ENCODE measurements around the gene MUC5B. TPM values are rescaled to one million over a fixed set of nuclear protein-coding genes. Genes with fewer than 3 reads are reported as not detected.

MUC5B gene

GRCh38 chr11:1310318-1310687 is 87.4 kb downstream of the MUC5B start:
- Histone ChIP-seq H3K27ac (replicated peaks) (peak overlapping the region; percentile 88), H3K27me3 (ENCODE audit: insufficient read depth, poor library complexity, severe bottlenecking) (no peaks in the 10 kb centered on the region), H3K4me3 (replicated peaks; ENCODE audit: insufficient read depth, low read length) (no peak overlapping the region; the same call in 1 of the 2 replicates)
- no peak for DNase-seq (ENCODE audit: low read depth in 1 of 2, low spot score in 1 of 2)
- TF ChIP-seq GABPA (IDR thresholded peaks at IDR 0.05; ENCODE audit: low read depth) (no peak), REST (IDR thresholded peaks at IDR 0.05; ENCODE audit: insufficient replicate concordance, low read depth) (no peak), POLR2AphosphoS5 (IDR thresholded peaks at IDR 0.05; ENCODE audit: low read depth) (no peak), SPI1 (IDR thresholded peaks at IDR 0.05; ENCODE audit: borderline replicate concordance, low read depth) (no peak)
- TF ChIP-seq, protein P1, sequence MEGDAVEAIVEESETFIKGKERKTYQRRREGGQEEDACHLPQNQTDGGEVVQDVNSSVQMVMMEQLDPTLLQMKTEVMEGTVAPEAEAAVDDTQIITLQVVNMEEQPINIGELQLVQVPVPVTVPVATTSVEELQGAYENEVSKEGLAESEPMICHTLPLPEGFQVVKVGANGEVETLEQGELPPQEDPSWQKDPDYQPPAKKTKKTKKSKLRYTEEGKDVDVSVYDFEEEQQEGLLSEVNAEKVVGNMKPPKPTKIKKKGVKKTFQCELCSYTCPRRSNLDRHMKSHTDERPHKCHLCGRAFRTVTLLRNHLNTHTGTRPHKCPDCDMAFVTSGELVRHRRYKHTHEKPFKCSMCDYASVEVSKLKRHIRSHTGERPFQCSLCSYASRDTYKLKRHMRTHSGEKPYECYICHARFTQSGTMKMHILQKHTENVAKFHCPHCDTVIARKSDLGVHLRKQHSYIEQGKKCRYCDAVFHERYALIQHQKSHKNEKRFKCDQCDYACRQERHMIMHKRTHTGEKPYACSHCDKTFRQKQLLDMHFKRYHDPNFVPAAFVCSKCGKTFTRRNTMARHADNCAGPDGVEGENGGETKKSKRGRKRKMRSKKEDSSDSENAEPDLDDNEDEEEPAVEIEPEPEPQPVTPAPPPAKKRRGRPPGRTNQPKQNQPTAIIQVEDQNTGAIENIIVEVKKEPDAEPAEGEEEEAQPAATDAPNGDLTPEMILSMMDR (IDR thresholded peaks at IDR 0.05; ENCODE audit: insufficient read depth, low read length) = no peak

DNA sequence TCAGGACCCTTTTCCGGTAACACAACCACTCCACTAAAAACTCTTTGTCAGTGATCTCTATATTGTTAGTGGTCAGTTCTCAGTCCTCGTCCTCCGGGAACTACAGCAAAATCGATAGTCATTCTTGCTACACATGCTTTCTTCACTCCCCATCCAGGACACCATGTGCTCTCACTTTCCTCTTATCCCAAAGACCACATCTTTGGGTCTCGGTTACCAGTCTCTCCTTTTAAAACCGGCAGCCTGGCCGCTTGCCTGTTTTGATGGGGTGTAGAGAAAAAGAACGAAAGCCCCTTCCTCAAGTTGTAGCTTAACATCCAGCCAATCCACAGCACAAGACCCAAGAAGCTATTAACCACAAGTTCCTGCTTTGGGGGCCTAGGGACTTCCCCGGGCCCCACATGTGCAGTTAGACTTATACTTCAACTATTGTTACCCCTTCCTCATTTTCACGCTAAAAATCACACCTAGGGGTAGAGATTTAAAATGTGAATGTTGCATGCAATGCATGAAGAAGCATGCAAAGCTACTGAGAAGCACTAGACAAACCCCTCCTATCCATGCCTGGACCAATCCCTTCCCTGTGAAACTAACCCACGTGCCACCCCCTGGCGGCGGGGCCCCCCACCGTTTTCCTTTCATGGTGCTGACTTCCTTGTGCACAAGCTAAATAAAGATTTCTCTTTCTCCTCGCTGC is 88.1 kb downstream of the MUC5B start:
- TF ChIP-seq SPI1 (IDR thresholded peaks at IDR 0.05; ENCODE audit: borderline replicate concordance, low read depth) (peak; percentile 69; the same call in 1 of the 2 replicates), REST (IDR thresholded peaks at IDR 0.05; ENCODE audit: insufficient replicate concordance, low read depth) (no peak), GABPA (IDR thresholded peaks at IDR 0.05; ENCODE audit: low read depth) (no peak), POLR2AphosphoS5 (IDR thresholded peaks at IDR 0.05; ENCODE audit: low read depth) (no peak)
- TF ChIP-seq, protein P1 (IDR thresholded peaks at IDR 0.05; ENCODE audit: insufficient read depth, low read length) = no peak
- H3K27me3 ChIP-seq (ENCODE audit: insufficient read depth, poor library complexity, severe bottlenecking) = no peaks in the 10 kb centered on the region
- H3K4me3 ChIP-seq (replicated peaks; ENCODE audit: insufficient read depth, low read length) = no peak overlapping the region
- peak in 1 of 2 experiments; percentile 62 for DNase-seq (ENCODE audit: low read depth in 1 of 2, low spot score in 1 of 2)
- peak overlapping the region; percentile 34 for H3K27ac ChIP-seq (replicated peaks)

Small RNA genes within 50 kb of the gene (microRNA-seq; reads per million reads assigned to microRNA genes)
- not detected for gene MIR6744
